8988T (cell line): Measurements from ENCODE around the gene DNAJB9.
A peak's percentile ranks its signal among the peaks of the same experiment; 100 is the strongest.
"Not testable (repeated sequence)": the region's sequence is repeated elsewhere in the genome, so short reads cannot be mapped to it uniquely, and the experiment has no call there.

Experiments
- DNase-seq: peaks from one replicate; pipeline ENCODE4 v3.0.0; 2011

DNAJB9 gene

DNA sequence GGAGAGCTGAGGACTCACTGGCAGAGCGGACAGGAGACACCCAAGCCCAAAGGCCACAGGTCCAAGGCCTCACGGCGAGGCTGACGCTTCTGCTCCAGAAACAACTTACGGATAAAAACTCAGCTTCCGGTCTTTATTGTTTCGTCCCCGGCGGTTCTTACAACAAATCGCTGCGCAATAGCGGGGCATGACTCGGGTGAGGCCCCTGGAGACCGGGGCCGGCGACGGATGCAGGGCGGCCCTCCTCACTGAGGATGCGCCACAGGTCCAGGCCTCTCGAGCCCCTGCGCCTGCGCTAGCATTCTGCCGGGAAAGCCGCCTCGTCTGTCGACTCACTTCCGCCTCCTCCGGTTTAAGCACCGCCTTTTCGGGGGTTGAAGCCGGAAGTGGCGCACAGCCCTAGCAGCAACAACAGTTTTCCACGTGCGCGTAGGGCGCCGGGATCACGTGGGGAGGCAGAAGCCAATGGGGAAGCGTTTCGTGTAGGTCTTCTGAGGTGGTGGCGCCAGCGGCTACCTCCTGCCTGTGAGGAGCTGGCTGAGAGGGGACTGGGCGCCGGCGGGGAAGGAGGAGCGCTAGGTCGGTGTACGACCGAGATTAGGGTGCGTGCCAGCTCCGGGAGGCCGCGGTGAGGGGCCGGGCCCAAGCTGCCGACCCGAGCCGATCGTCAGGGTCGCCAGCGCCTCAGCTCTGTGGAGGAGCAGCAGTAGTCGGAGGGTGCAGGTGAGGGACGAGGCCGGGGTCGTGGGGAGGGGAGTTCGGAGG is at the start of gene DNAJB9, which contains the start of gene THAP5:
TSS of gene DNAJB9 (plus strand) at position 494 of the 765 bp plus-strand sequence. CDS start 1,853 bp downstream, outside the sequence.
TSS of gene THAP5 (minus strand) at position 326 of the 765 bp plus-strand sequence. CDS start at position 189, 137 bp downstream.
- DNase-seq, result peak; percentile 61

DNA sequence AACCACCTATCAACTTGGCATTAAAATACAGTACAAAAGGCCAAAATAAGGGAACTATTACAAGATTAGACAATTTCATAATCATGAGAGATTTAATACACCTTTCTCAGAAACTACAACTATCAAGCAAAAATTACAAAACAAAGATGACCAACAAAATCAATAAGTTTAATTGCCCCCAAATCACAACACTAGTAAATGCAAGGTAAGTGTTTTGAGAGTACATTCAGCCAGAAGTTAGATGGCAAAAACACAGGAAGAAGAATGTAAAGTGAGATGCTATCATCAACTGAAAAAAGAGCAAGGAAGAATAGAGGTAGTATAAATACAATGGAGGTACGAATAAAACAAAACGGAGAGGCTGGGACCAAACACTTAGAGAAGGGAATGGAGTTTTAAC is 46.9 kb upstream of the DNAJB9 start:
- DNase-seq, result no peak

DNA sequence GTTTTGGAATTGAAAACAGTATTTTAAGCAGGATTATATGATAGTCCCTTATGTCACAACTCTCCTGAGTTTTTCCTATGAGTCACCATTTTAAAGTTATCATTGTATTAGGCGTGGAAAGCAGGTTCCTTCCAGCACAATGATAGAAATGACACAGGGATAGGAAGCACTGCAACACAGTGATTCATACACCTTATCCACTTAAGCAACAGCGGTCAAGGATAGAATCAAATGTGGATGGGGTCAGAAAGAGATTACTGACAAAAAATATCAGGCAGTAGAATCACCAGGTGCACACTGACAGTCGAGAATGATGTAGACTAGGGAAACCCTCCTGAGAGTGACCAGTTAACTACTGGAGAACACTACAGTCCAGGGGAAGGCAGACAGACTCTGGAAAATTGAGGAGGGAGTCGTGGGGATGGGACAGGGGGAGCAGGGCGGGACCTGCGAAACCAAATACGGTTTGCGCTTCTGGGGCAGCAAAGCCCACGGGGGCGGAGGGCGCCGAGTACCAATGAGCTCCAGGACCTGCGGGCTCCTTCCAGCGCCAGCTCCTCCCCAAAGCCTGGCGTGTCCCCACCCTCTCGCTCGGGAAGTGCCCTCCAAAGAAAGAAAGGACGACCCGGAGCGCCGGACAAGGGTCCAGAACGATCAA is 44.2 kb upstream of the DNAJB9 start:
- DNase-seq, result peak; percentile 27

GRCh38 chr7:108525985-108526767 is 43.5 kb upstream of the DNAJB9 start, which contains the start of gene PNPLA8:
PNPLA8 (minus strand) TSS chr7:108526135; CDS start chr7:108515491, 10,644 bp downstream.
- peak; percentile 50 for DNase-seq

- no peak for DNase-seq
These were observed 43.0 kb upstream of the DNAJB9 start for GRCh38 chr7:108526768-108527017.

- DNase-seq, result no peak
These were observed 41.4 kb upstream of the DNAJB9 start for GRCh38 chr7:108528183-108528712.

- no peak for DNase-seq
These were observed 40.3 kb upstream of the DNAJB9 start for GRCh38 chr7:108529341-108529740.

DNA sequence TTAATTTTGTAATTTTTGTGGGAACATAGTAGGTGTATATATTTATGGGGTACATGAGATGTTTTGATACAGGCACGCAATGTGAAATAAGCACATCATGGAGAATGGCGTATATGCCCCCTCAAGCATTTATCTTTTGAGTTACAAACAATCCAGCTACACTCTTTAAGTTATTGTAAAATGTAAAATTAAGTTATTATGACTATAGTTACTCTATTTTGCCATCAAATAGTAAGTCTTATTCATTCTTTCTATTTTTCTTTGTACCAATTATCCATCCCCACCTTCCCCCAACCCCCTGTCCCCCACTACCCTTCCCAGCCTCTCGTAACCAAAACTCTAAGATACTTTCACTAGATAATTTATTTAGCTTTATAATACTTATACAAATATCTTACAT is 36.0 kb upstream of the DNAJB9 start:
- no peak for DNase-seq

- no peak for DNase-seq
These were observed 34.4 kb upstream of the DNAJB9 start for GRCh38 chr7:108535257-108535656.

- DNase-seq, result no peak
These were observed 33.9 kb upstream of the DNAJB9 start for GRCh38 chr7:108535744-108536143.

DNA sequence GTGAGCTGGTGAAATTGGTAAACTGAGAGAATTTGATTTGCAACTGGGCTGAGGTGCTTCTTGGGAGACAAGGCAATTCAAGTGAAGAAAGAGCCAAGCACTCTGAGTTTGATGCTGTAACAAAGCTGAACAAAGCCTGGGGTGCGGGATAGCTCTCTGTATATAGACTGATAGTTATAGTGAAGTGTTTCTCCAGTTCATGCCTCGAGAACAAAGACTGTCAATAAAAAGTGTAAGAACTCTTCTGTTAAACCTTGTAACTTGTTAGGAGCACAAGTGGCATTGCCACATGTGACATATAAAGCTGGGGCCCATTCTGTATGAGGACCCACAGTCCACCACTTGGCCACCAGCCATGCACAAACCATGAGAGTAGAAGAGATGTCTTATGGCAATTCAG is 32.4 kb upstream of the DNAJB9 start:
- DNase-seq, result no peak

- not testable (repeated sequence) for DNase-seq
These were observed 31.4 kb upstream of the DNAJB9 start for GRCh38 chr7:108538236-108538635.

DNA sequence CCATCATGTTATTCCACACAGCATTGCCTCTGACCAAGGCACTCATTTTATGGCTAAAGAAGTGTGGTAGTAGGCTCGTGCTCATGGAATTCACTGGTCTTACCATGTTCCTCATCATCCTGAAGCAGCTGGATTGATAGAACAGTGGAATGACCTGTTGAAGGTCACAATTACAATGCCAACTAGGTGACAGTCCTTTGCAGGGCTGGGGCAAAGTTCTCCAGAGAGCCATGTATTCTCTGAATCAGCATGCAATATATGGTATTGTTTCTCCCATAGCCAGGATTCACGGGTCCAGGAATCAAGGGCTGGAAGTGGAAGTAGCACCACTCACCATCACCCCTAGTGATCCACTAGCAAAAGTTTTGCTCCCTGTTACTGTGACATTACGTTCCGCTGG is 31.0 kb upstream of the DNAJB9 start:
- DNase-seq, result not testable (repeated sequence)

- DNase-seq, result no peak
These were observed 28.2 kb upstream of the DNAJB9 start for GRCh38 chr7:108541478-108541877.

- not testable (repeated sequence) for DNase-seq
These were observed 21.4 kb upstream of the DNAJB9 start for GRCh38 chr7:108548141-108548896.

- not testable (repeated sequence) for DNase-seq
These were observed 13.0 kb upstream of the DNAJB9 start for GRCh38 chr7:108556665-108557064.

DNA sequence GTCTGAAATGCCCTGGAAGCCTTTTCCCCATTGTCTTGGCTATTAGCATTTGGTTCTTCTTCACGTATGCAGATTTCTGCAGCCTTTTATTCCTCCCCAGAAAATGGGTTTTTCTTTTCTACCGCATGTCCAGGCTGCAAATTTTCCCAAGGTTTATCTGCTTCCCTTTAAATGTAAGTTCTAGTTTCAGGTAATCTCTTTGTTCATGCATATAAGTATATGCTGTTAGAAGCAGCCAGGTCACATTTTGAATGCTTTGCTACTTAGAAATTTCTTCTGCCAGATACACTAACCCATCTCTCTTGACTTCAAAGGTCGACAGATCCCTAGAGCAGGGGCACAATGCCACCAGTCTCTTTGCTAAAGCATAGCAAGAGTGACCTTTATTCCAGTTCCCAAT is 12.5 kb upstream of the DNAJB9 start:
- no peak for DNase-seq

DNA sequence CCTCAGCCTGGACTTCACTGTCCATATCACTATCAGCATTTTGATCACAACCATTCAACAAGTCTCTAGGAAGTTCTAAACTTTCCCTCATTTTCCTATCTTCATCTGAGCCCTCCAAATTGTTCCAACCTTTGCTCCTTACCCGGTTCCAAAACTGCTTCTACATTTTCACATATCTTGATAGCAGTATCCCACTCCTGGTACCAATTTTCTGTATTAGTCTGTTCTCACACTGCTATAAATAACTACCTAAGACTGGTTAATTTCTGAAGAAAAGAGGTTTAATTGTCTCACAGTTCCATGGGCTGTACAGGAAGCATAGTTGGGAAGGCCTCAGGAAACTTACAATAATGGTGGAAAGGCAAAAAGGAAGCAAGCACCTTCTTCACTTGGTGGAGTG is 12.1 kb upstream of the DNAJB9 start:
- DNase-seq, result no peak

GRCh38 chr7:108559253-108559652 is 10.4 kb upstream of the DNAJB9 start:
- DNase-seq, result no peak

GRCh38 chr7:108561047-108561619 is 8.5 kb upstream of the DNAJB9 start:
- no peak for DNase-seq

- no peak for DNase-seq
These were observed 3.7 kb upstream of the DNAJB9 start for GRCh38 chr7:108565987-108566386.

DNA sequence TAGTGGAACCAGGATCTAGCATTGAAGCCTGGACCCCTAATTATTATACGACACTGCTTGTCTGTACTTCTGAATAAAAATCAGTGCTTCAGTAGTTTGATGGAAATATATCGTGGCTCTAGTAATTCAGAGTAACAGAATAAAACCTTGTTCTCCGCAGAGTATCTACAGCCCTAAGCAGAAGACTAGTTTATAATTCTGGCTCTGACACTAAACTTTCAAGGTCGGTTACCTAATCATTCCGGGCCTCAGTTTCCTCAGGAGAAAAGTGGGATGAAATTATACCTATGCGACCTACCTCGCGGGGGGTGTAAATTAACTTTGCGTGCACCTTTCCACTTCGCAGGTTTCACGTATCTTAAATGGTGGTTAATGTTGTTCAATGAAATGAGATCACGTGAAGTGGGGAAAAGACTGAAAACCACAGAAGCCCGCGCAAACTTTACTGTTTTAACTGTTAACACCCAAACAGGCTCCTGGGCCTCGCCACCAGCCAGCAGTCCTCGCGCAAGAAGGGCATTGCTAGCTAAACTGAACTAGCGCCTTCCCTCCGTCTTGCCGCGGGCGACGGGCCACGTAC is 783 bp upstream of the DNAJB9 start:
- no peak for DNase-seq
